Measurements from ENCODE around the gene YKT6.

The YKT6 gene

DNA sequence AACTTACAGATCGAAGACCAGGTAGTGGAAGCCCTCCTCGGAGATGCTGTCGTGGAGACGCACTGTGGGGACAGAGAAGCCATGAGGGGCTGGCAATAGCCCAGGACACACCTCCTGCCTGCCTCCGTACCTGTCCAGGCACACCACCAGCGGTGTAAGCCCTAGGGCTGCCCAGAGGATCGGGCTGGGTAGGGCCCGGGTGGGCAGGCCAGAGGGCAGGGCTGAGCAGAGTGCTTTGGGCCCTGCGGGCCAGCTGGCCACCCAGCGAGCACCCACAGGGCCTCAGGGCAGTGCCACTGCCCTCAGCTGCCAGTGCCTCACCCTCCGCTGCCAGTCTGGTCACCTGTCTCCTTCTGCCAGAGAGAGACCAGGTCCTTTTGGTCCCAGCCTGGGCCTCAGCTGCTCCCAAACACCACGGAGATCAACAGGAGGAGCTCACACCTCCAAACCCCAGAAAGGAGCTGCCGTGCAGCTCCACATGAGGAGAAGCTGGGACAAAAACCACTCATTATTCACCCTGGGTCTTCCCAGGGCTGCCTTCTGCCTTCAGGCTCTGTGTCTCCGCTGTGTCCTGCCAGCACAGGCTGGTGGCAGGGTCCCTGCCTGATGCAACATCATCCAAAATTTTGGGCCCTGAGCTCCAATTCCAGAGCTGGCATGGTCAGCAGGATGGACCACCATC, 58.2 kb downstream of the YKT6 start:
- DNase-seq (ENCODE audit: low spot score) = no peak

DNA sequence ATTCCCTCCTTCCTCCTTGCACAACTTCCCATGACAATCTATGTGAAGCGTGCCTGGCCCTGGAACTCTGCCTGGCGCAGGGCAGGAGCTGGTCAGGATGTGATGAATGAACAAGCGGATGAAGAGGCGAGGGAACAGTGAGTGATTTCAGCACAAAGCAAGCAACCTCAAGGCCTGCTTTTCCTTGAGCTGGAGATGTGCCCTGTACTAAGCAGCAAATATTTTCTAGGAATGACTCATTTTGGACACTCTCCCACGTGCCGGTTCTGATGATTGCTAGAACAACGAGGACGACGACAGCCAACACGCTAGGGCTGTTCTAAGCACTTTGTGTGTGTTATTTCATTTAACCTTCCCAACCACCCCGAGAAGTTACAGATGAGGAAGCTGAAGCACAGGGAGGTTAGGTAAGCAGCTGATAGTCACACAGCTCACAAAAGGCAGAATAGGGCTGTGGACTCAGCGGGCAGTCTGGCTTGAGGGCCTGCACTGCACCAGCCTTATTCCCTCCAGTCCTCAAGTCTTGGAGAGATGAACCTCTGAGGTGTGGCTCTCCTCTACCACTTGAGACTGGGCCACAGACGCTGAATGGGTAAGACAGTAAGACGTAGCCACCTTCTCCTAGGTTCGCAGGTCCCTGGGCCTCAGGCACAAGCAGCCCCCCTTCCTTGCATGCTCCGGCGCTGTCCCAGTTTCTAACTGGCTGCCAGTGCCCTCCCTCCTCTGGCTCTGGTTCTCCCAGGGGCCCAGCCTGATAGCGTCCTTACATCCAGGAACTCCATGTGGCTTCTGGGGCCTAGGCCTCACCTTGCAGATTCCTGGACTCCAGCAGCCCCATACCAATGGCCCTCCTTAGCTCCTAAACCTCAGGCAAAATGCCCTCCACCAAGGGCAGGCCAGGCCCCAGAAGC, 59.0 kb downstream of the YKT6 start:
- DNase-seq (ENCODE audit: low spot score) = peak; percentile 26

DNA sequence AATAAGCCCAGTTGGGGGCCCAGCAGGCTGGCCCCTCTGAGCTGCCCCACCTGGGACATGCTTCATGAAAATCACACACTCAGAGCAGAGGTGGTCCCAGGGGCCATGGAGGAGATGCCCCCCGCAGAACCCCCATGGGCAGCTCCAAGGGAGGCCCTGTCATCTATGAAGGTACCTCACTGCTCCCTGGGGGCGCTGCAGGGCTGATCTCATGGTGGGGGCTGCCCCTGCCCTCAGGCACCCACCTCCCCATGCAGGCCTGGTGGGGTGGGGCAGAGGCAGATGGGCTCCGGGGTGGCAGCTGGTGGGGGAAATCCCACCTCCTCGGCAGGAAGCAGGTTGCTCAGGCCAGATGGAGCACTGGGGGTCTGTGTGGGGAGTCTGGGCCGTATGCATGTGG, 60.5 kb downstream of the YKT6 start:
- DNase-seq (ENCODE audit: low spot score) = no peak

DNA sequence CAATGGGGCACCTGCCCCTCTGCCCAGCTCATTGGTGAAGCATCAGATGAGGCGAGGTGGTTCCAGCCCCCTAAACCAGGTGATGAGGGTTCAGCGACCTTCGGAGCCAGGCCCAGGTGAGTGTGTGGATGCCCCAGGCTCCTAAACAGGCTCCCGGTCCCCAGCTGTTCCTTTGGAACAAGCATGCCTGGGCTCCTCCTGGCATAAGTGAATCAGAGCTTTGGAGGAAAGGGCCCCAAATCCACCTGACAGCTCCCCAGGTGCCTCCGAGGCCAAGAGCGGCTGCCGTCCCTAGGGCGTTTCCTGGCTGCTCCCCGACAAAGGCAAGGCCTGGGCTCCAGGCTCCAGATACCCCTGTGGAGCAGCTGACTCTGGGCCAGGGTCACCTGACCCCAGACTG, 61.3 kb downstream of the YKT6 start:
- DNase-seq (ENCODE audit: low spot score) = no peak

DNA sequence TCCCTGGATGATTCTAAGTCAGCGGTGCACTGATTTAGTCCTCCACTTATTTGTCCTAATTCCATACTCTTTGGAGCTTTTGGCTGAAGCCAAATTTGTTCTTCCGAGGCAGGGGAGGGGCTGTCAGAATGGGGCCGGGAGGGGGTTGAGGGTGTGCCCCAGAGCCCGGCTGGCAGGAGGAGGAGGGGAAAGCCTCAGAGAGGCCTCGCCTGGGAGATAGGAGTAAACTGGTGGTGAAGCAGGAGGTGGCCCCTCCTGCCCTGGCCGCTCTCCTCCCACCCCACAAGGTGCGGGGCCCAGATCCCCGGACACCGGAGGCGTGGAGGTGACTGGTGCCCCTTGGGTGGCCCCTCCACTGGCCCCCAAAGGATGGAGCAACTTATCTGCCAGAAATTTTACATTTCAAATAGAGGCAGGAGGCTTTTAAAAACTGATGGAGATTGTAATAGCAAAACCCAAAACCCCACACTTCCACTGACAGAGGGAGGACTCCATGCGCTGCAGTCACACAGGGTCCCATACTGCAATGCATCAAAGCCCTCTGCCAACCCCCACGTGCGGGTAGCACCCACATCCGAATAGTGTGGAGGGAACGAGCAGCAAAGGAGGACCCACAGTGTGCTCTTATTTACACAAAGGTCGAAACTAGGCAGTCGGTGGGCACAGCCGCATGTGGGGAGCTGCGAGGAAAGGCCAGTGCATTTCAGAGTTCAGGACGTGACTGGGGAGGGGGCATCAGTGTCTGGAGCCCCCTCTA, 62.7 kb downstream of the YKT6 start:
- no peak for DNase-seq (ENCODE audit: low spot score)

Data from globus pallidus (tissue), 1 donor.